ENCODE data around the gene MYOM1.

MYOM1 gene

DNA sequence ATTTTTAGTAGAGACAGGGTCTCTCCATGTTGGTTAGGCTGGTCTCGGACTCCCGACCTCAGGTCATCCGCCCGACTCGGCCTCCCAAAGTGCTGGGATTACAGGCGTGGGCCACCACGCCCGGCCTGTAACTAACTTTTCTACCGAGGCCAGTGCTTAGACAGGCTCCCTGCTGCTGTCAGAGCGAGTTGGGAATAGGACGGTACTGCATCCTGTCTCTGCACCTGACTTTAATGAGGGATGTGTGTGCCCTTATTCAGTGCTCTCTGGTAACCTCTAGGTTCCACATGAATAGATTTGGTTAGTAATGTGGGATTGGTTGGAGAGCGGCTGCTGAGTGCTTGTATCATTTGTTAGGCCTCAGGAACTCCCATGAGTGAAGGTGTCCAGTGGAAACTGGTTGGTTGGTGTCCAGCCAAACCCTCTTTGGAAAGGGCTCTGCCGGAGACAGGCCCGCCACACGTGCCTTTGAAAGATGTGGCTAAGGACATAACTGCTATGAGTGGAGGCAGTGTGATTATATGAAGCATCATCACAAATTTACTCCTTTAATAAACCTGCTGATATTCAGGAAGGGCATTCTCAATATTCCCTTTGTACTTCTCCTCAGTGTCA lies 36.6 kb downstream of the MYOM1 start:
- no peak for DNase-seq

GRCh38 chr18:3180325-3180724 lies 39.4 kb downstream of the MYOM1 start:
- DNase-seq: no peak

DNA sequence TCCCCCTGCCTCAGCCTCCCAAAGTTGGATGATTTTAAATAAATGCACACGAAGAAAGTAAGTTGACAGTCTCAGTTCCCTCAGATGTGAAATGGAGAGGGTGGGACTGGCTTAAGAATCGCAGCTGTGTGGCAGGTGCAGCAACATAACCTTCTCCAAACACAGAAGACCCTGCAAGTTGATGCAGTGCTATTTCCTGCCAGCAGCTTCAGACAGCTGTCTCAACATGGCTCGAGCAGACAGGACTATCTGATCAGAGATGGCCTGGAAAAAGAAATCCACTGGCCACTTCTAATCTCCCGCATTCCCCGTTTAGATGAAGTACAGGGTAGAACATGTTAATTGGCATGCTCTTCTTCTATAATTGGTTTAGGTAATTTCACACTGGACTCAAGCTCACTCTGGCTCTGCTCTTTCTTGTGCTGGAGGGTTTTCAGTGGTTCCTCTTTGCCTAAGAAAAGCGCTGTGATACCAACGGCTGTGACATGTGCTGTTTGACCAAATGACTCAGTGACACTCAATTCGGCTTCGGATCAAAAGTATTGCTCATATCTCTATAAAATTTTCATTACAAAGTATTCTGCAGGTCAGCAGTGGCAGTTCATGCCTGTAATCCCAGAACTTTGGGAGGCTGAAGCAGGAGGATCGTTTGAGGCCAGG lies 40.2 kb downstream of the MYOM1 start:
- peak in 1 of 2 donors; percentile 55 for DNase-seq

DNA sequence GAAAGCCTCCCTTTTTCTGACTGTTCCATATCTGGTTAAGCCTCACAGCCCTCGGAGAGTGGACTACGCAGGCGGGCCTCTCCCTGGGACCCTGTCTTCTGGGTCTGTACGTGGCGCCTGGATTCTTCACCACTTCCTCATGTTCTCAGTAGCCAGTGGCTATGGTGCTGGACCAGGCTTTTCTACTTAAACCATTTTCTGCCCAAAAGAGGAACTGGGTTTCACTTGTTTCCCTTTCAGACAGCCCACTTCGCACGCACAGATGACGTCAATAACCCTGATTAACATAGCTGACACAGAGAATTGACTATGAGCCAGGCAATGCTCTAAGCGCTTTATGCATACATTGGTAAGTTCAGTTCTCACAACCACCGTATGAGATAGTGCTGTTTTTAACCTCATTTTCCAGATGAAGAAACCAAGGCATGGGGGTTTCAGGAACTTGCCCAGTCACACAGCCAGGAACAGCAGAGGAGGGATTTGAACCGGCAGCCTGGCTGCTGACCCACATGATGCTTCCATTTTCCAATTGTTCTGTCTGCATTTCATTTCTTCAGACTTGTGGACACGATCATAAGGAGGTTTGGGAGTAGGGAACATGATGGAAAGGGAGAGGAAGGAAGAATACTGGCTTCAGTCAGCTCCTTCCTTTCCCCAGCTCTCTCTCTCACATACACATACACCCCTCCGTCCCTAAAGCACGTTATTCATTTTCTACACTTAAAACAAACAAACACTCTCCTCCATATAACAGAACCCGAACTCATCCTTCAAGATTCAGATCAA lies 41.7 kb downstream of the MYOM1 start:
- DNase-seq: peak; percentile 66 to 96

DNA sequence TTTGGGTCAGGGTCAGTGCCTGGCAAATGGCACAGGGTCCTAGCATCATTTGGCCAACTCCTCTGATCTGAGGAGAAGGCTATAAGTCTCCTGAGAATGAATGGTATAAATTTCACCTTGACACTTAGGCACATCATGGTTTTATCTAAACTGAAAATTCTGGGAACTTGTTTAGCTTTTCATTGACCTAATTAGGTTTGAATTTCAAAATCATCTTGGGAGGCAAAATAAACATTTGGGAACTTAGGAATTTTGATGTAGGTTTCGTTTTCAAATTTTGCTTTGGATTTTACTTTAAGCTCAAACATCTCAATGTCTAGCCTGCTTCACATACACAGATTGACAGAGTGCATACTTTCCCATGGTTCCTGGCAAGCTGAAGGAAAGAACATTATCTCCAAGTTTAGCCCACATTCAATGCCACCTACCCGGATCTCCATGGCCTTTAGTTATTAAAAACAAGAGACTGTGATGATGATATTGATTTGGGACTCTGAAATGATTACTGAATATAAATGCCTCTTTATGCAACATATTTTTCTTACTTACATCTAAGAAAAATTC lies 44.5 kb downstream of the MYOM1 start:
- no peak for DNase-seq

DNA sequence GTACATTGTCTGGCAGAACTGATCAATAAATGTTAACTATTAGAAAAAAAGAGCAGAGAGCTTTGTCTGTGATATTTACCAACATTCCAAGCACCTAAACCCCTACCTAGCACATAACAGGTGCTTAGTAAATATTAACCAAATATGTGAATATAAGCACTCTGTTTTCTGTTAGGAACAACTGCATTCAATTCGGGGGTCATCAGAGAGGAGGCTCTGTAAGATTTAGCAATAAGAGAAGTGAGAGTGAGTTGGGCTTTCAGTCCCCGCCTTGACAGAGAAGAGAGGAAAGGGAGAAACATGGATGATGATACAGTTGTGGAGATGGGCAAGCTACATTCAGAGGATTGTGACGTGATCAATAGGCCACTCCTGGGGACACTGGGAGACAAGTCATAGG lies 47.7 kb downstream of the MYOM1 start:
- no peak for DNase-seq

DNA sequence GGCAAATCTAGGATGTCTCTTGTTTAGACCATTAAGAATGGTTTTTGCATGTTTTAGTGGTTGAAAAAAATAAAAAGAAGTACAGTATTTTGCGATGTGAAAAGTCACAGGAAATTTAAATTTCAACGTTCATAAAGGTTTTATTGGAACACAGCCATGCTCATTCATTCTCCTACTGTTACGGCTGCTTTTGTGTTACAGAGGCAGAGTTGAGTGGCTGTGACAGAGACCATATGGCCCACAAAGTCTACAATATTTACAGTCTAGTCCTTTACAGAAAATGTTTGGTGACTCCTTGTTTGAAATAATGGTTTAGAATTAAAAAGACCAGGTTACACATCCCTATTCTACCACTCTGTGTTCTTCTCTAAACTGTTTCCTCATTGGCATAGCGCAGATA lies 48.1 kb downstream of the MYOM1 start:
- DNase-seq: no peak

- DNase-seq: no peak
Measured at GRCh38 chr18:3170441-3171161, 49.2 kb downstream of the MYOM1 start.

DNA sequence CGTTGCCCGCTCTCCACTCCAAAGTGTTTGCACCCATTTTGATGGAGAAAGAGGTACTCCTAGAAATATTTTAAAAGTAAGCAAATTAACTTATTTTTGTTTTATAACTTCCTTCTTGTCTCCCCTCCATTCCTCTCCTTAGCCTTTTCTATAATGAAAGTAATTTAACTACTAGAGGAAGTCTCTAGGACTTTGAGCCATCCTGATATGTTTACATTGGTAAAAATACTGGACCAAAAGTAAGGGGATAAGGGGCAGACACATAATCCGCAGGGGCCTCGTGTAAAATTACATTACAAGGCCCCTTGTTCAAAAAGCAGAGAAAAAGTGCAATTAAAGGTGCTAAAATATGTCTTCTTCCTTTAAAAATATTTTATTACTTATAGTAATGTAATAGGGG lies 55.4 kb downstream of the MYOM1 start:
- DNase-seq: no peak

DNA sequence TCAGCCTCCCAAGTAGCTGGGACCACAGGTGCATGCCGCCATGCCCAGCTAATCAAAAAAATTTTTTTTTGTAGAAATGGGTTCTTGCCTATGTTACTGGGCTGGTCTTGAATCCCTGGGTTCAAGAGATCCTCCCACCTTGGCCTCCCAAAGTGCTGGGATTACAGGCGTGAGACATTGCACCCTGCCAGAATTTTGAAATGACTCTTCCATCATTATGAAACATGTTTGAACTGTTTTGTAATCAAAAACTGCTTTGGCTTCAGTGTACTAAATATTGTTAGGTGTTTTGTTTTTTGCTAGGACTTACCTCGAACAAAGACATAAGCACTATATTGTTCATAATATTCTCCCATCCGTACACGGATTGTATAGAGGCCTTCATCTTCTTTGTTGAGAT lies 55.8 kb downstream of the MYOM1 start:
- no peak for DNase-seq

GRCh38 chr18:3162181-3162580 lies 57.6 kb downstream of the MYOM1 start:
- DNase-seq: no peak

DNA sequence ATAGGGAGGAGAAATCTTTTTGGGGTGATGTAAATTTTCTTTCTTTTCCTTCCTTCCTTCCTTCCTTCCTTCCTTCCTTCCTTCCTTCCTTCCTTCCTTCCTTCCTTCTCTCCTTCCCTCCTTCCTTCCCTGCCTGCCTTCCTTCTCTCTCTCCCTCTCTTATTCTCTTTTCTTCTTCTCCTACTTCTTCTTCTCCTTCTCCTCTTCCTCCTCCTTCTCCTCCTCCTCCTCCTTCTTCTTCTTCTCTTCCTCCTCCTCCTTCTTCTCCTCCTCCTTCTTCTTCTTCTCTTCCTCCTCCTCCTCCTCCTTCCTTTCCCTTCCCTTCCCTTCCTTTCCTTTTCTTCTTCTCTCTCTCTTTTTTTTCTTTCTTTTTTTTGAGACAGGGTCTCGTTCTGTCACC lies 59.9 kb downstream of the MYOM1 start:
- no peak for DNase-seq

DNA sequence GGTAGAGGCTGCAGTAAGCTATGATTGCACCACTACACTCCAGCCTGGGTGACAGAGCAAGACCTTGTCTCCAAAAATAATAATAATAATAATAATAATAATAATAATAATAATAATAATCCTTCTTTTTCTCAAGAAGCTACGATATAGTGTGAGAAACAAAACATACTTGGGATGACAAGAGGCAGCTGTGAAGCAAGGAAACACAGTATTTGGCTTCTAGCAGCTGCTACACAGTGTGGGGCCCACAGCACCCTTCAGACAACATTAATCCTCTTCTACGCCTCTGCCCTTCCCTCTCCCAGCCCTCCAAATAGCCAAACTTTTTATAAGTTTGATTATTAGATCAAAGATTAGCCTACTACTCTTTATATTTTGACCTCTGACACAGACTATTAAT lies 62.2 kb downstream of the MYOM1 start:
- DNase-seq: no peak

DNA sequence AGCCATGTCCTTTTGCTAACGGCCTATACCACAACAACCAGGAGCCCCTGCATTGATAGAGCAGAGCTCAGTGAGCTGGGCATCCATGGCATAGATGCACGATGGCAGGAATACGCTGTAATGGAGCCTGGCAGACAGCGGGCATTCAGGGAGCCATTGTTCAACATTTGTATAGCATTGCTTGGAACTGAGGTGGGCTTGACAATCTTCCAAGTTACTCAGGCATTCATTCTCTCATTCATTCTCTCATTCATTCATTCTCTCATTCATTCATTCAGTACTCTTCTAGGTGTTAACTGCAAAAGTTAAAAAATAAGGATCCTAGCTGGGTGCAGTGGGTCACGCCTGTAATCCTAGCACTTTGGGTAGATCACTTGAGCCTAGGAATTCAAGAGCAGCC lies 62.7 kb downstream of the MYOM1 start:
- DNase-seq: no peak

DNA sequence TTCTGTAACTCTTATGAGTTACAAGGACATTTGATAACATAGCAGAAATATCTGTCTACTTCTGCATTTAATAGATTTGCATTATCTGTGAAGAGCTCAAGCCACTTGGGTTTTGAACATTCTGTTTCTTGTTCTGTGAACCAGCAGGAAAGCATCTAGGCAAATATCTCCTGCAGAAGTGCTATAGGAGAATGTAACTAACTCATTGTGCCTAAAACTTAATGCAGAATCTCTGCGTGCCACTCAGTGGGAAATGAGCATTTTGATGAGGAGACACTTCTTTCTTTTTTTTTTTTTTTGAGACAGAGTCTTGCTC lies 63.5 kb downstream of the MYOM1 start:
- no peak for DNase-seq

- no peak for DNase-seq
Measured at GRCh38 chr18:3154214-3154613, 65.6 kb downstream of the MYOM1 start.

- no peak for DNase-seq
Measured at GRCh38 chr18:3153107-3153704, 66.6 kb downstream of the MYOM1 start.

DNA sequence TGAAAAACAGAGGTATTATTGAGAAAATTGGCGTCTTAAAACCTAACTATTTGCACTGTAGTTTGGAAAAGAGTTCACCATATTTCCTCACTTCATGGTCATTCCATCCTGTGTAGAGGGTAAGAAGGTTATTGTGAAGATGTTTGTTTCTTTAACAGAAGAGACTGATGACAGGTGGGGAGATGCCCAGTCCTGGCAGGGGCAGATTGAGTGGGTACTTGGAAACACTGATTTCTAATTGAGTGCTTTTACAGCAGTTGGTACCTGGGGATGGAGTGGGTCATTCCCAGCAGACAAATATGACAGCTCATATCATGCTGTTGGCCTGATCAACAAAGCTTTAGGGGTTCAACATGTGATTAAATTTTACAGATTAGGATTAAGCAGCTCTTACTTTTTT lies 67.5 kb downstream of the MYOM1 start:
- DNase-seq: no peak

- DNase-seq: no peak
Measured at GRCh38 chr18:3151399-3152264, 68.1 kb downstream of the MYOM1 start.

DNA sequence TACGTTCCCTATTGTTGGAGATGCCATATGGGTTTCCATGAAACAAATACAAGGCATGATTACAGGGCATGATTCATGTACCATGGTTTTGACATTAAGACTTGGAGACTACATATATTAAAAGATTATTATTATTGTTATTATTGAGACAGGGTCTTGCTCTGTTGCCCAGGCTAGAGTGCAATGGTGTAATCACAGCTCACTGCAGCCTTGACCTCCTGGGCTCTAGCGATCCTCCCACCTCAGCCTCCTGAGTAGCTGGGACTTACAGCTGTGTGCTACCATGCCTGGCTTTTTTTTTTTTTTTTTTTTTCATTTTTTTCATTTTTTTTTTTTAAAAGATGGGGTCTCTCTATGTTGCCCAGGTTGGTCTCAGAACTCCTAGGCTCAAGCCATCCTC lies 69.1 kb downstream of the MYOM1 start:
- DNase-seq: no peak

- DNase-seq: no peak
Measured at GRCh38 chr18:3150274-3150673, 69.5 kb downstream of the MYOM1 start.

DNA sequence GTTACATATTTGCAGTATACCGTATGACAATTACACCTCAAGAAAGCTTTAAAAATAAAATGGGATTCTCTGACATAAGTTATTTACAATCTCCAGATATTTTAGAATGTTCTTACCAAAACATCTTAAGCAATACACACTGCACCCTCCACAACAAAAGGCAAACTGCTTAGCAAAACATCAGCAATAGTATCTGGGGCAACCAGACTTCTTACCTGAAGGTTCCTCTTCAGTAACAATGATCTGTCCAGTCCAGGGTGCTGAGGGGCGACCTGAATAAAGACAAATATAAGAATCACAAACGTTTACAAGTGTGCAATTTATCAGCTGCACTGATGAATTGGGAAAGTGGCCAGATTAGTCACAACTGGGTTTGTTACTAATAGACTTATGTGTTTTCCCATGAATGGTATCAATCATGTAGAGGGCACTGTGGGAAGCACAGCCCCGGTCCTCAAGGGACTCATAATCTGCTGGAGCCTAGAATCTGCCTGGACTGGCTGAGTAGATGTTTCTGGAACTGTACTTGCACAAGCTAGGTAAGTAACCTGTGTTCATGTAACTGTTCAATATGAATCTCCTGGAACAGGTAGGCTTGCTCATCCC lies 70.7 kb downstream of the MYOM1 start:
- no peak for DNase-seq

All from bone marrow (tissue), 2 donors.